Fibroblast of lung (primary cell): Measurements from ENCODE around the gene ATP11C. TPM values are rescaled to one million over a fixed set of nuclear protein-coding genes. Genes with fewer than 3 reads are reported as not detected.

Experiments used
- DNase-seq, 2 donors: peaks; one replicate each; pipeline versions ENCODE4 v3.0.0 to v3.0.0-alpha.2; 2010; ENCODE audit warnings: low read depth in 2 of 2
- H2AFZ ChIP-seq: 2 replicates; pipeline ENCODE4 v1.5.1; 2012; ENCODE audit warnings: low read length, control low read depth, inconsistent platforms
- H3K27ac ChIP-seq: 2 replicates; pipeline ENCODE4 v1.5.1; 2011; ENCODE audit warnings: low read length, control low read depth; ENCODE audit not compliant: insufficient read depth
- H3K27me3 ChIP-seq: 2 replicates; pipeline ENCODE4 v1.5.1; 2011; ENCODE audit warnings: mild to moderate bottlenecking, low read length; ENCODE audit not compliant: control insufficient read depth, insufficient read depth
- H3K36me3 ChIP-seq: 2 replicates; pipeline ENCODE4 v1.5.1; 2011; ENCODE audit warnings: low read length; ENCODE audit not compliant: control insufficient read depth, insufficient read depth
- H3K4me1 ChIP-seq: 2 replicates; pipeline ENCODE4 v1.5.1; 2011; ENCODE audit warnings: low read length; ENCODE audit not compliant: control insufficient read depth, insufficient read depth; ENCODE audit errors: extremely low read depth
- H3K4me2 ChIP-seq: 2 replicates; pipeline ENCODE4 v1.5.1; 2011; ENCODE audit warnings: low read length, control low read depth; ENCODE audit not compliant: insufficient read depth; ENCODE audit errors: extremely low read depth
- H3K4me3 ChIP-seq, 4 experiments: fragments of 200-600 bp in 1 of 4; sonication (generic) in 1 of 4; replicated peaks in 1 of 4; 2 replicates each; pipeline ENCODE4 v1.5.1; 2011 to 2016; ENCODE audit warnings: low read length in 4 of 4, low read depth in 3 of 4, mild to moderate bottlenecking in 3 of 4, control low read depth in 2 of 4, inconsistent platforms in 1 of 4, mixed read lengths in 1 of 4; ENCODE audit not compliant: insufficient read depth in 1 of 4; ENCODE audit errors: control extremely low read depth in 1 of 4
- H3K79me2 ChIP-seq: 2 replicates; pipeline ENCODE4 v1.5.1; 2012; ENCODE audit warnings: mild to moderate bottlenecking, low read length, inconsistent platforms; ENCODE audit not compliant: control insufficient read depth, insufficient read depth
- H3K9ac ChIP-seq: 2 replicates; pipeline ENCODE4 v1.5.1; 2011; ENCODE audit warnings: mild to moderate bottlenecking, low read length, control low read depth; ENCODE audit not compliant: insufficient read depth
- H3K9me3 ChIP-seq: 2 replicates; pipeline ENCODE4 v1.5.1; 2012; ENCODE audit warnings: low read depth, low read length; ENCODE audit not compliant: control insufficient read depth, insufficient read depth
- H4K20me1 ChIP-seq: 2 replicates; pipeline ENCODE4 v1.5.1; 2011; ENCODE audit warnings: low read length; ENCODE audit not compliant: control insufficient read depth, insufficient read depth; ENCODE audit errors: extremely low read depth
- CTCF ChIP-seq, 2 donors: IDR thresholded peaks in 1 of 2; conservative IDR thresholded peaks in 1 of 2; 1 replicate in 1 of 2; 2 replicates in 1 of 2; pipeline ENCODE4 v1.5.1; 2011 to 2012; ENCODE audit warnings: low read length in 2 of 2, control low read depth in 1 of 2, inconsistent platforms in 1 of 2, low read depth in 1 of 2, mild to moderate bottlenecking in 1 of 2
- EZH2 ChIP-seq: IDR thresholded peaks from 2 replicates; pipeline ENCODE4 v1.5.1; 2012; ENCODE audit warnings: low read length, control low read depth, mild to moderate bottlenecking; ENCODE audit errors: missing control alignments
- polyA plus RNA-seq, 2 donors: library from polyadenylated mRNA; depleted of rRNA in 1 of 2; stranded (reverse) in 1 of 2; unstranded in 1 of 2; fragments of >200 nt; gene quantifications; 2 replicates each; pipeline ENCODE4 v1.2.1, GENCODE V29; 2011 to 2012; ENCODE audit warnings: missing spikeins in 1 of 2
- total RNA-seq: library from RNA; depleted of rRNA; stranded (reverse); fragments of >200 nt; gene quantifications from 2 replicates; pipeline ENCODE4 v1.2.1, GENCODE V29; 2014

ATP11C gene
- total and polyA plus RNA-seq, 2 donors (not counting 1 experiment from before 2014, with no cell fraction given): 47.7 to 68.0 TPM

GRCh38 chrX:139759637-139760036, 173.2 kb downstream of the ATP11C start:
- Histone ChIP-seq H3K9me3 (no peaks in the 10 kb centered on the region), H4K20me1 (no peaks in the 10 kb centered on the region), H3K9ac (no peak overlapping the region), H3K36me3 (no peaks in the 10 kb centered on the region), H3K4me1 (no peaks in the 10 kb centered on the region), H2AFZ (no peak overlapping the region), H3K4me2 (no peak overlapping the region), H3K79me2 (no peaks in the 10 kb centered on the region), H3K27me3 (no peaks in the 10 kb centered on the region), H3K4me3 (no peak overlapping the region), H3K27ac (no peak overlapping the region)
- TF ChIP-seq EZH2: no peak
- peak; percentile 47 to 62 for TF ChIP-seq CTCF (conservative IDR thresholded peaks at IDR 0.05 in 1 of 2, IDR thresholded peaks at IDR 0.05 in 1 of 2; ENCODE audit: low read depth in 1 of 2, low read length in 2 of 2)
- DNase-seq: peak; percentile 14 to 44

GRCh38 chrX:139758809-139759208, 174.0 kb downstream of the ATP11C start:
- no peak for DNase-seq
- no peaks in the 10 kb centered on the region for H3K27me3 ChIP-seq
- no peaks in the 10 kb centered on the region for H3K4me1 ChIP-seq
- H3K4me3 ChIP-seq: no peak overlapping the region
- no peaks in the 10 kb centered on the region for H3K79me2 ChIP-seq
- no peaks in the 10 kb centered on the region for H3K9me3 ChIP-seq
- H3K9ac ChIP-seq: no peak overlapping the region
- H3K36me3 ChIP-seq: no peaks in the 10 kb centered on the region
- TF ChIP-seq CTCF (conservative IDR thresholded peaks at IDR 0.05 in 1 of 2, IDR thresholded peaks at IDR 0.05 in 1 of 2; ENCODE audit: low read depth in 1 of 2, low read length in 2 of 2) (no peak), EZH2 (no peak)
- H4K20me1 ChIP-seq: no peaks in the 10 kb centered on the region
- H3K27ac ChIP-seq: no peak overlapping the region
- no peak overlapping the region for H3K4me2 ChIP-seq
- H2AFZ ChIP-seq: no peak overlapping the region

GRCh38 chrX:139758250-139758649, 174.6 kb downstream of the ATP11C start:
- Histone ChIP-seq H3K79me2 (no peaks in the 10 kb centered on the region), H2AFZ (no peak overlapping the region), H3K4me2 (no peak overlapping the region), H3K36me3 (no peaks in the 10 kb centered on the region), H3K9me3 (no peaks in the 10 kb centered on the region), H3K4me1 (no peaks in the 10 kb centered on the region), H4K20me1 (no peaks in the 10 kb centered on the region), H3K4me3 (no peak overlapping the region), H3K27ac (no peak overlapping the region), H3K9ac (no peak overlapping the region), H3K27me3 (no peaks in the 10 kb centered on the region)
- TF ChIP-seq EZH2 (no peak), CTCF (conservative IDR thresholded peaks at IDR 0.05 in 1 of 2, IDR thresholded peaks at IDR 0.05 in 1 of 2; ENCODE audit: low read depth in 1 of 2, low read length in 2 of 2) (no peak)
- DNase-seq: no peak
